ENCODE measurements around the gene SAMD11.
A peak's percentile ranks its signal among the peaks of the same experiment; 100 is the strongest.
"Not testable (repeated sequence)": the region's sequence is repeated elsewhere in the genome, so short reads cannot be mapped to it uniquely, and the experiment has no call there.

SAMD11 gene

GRCh38 chr1:966135-966703 lies 42.5 kb downstream of the SAMD11 start, which contains the start of gene PLEKHN1:
Gene PLEKHN1 (plus strand): TSS chr1:966482. CDS start chr1:966532, 50 bp downstream.
- DNase-seq, result no peak

- peak; percentile 65 for DNase-seq
Observed at GRCh38 chr1:966704-967300, 43.1 kb downstream of the SAMD11 start.

GRCh38 chr1:967466-968343 lies 44.0 kb downstream of the SAMD11 start:
- no peak for DNase-seq

- no peak for DNase-seq
Observed at GRCh38 chr1:969260-969855, 45.6 kb downstream of the SAMD11 start.

- DNase-seq, result no peak
Observed at GRCh38 chr1:970242-970972, 46.7 kb downstream of the SAMD11 start.

- DNase-seq, result no peak
Observed at GRCh38 chr1:970973-971730, 47.4 kb downstream of the SAMD11 start.

- no peak for DNase-seq
Observed at GRCh38 chr1:971751-972506, 48.2 kb downstream of the SAMD11 start.

- DNase-seq, result no peak
Observed at GRCh38 chr1:972726-973458, 49.2 kb downstream of the SAMD11 start.

- no peak for DNase-seq
Observed at GRCh38 chr1:973459-974292, 50.0 kb downstream of the SAMD11 start.

GRCh38 chr1:974293-974640 lies 50.5 kb downstream of the SAMD11 start:
- no peak for DNase-seq

GRCh38 chr1:974687-975328 lies 51.1 kb downstream of the SAMD11 start:
- DNase-seq, result no peak

GRCh38 chr1:975365-975764 lies 51.6 kb downstream of the SAMD11 start:
- no peak for DNase-seq

- DNase-seq, result peak; percentile 52
Observed at GRCh38 chr1:975896-976683, 52.4 kb downstream of the SAMD11 start.

GRCh38 chr1:976791-977190 lies 53.1 kb downstream of the SAMD11 start:
- DNase-seq, result not testable (repeated sequence)

- DNase-seq, result no peak
Observed at GRCh38 chr1:978069-978834, 54.5 kb downstream of the SAMD11 start.

GRCh38 chr1:978835-979743 lies 55.4 kb downstream of the SAMD11 start:
- DNase-seq, result no peak
